Gastroesophageal sphincter (tissue), 3 donors: ENCODE data around the gene CDC42BPB.

ENCODE experiments used
- EP300 ChIP-seq: sonication (generic); formaldehyde crosslinking; IDR thresholded peaks from one replicate; pipeline ENCODE4 v1.6.1; 2017; ENCODE audit warnings: antibody characterized with exemption, mild to moderate bottlenecking
- POLR2A ChIP-seq, 2 donors: fragments of 450-650 bp; IDR thresholded peaks; one replicate each; pipeline ENCODE4 v1.6.1; 2017; ENCODE audit warnings: antibody characterized with exemption in 2 of 2, mild to moderate bottlenecking in 2 of 2, moderate library complexity in 1 of 2
- TF ChIP-seq, protein P1 (sequence below), 4 experiments: fragments of 200-600 bp in 2 of 4; fragments of 450-650 bp in 2 of 4; sonication (generic) in 1 of 4; IDR thresholded peaks; one replicate each; pipeline ENCODE4 v1.5.1; 2017 to 2019; ENCODE audit warnings: antibody characterized with exemption in 4 of 4, mild to moderate bottlenecking in 2 of 4, moderate library complexity in 2 of 4

DNA sequence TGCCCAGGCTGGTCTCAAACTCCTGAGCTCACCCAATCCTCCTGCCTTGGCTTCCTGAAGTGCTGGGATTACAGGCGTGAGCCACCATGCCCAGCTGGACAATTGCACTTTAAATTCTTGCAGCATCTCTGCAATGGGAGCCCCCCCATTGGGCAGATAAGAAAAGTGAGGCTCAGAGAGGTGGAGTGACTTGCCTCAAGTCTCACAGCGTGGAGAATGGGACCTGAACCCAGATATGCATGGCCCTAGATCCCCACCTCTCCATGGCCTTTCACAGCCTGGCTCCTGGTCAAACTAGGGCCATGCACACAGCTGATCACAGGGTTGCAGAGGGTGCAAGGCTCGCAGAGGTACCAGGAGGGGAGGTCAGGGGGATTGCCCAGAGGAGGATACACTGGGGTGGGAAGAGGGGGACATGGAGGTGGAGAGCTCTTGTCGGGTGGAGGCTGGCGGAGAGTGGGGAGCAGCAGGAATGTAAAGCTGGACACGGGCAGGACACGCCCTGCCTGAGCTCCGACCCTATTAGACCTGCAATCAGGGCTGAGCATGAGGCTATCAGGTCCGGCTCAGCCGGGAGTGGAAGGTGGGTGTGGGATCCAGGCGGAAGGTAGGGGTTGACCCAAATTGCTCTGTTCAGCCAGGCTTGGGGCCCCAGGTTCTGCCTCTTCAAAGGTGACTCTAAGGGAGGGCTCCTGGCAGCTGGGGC is 44.1 kb upstream of the CDC42BPB start:
- no peak for TF ChIP-seq EP300
- TF ChIP-seq, protein P1, sequence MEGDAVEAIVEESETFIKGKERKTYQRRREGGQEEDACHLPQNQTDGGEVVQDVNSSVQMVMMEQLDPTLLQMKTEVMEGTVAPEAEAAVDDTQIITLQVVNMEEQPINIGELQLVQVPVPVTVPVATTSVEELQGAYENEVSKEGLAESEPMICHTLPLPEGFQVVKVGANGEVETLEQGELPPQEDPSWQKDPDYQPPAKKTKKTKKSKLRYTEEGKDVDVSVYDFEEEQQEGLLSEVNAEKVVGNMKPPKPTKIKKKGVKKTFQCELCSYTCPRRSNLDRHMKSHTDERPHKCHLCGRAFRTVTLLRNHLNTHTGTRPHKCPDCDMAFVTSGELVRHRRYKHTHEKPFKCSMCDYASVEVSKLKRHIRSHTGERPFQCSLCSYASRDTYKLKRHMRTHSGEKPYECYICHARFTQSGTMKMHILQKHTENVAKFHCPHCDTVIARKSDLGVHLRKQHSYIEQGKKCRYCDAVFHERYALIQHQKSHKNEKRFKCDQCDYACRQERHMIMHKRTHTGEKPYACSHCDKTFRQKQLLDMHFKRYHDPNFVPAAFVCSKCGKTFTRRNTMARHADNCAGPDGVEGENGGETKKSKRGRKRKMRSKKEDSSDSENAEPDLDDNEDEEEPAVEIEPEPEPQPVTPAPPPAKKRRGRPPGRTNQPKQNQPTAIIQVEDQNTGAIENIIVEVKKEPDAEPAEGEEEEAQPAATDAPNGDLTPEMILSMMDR (IDR thresholded peaks at IDR 0.05) = no peak
- TF ChIP-seq POLR2A (IDR thresholded peaks at IDR 0.05) = no peak
